Measurements from ENCODE around the gene EDRF1.
"Not testable (repeated sequence)": the region's sequence is repeated elsewhere in the genome, so short reads cannot be mapped to it uniquely, and the experiment has no call there.

EDRF1 gene

GRCh38 chr10:125719173-125720001 lies at the start of gene EDRF1:
Gene EDRF1 (plus strand): TSS chr10:125719709. CDS start chr10:125719808, 99 bp downstream.
- peak; percentile 99 for DNase-seq

- DNase-seq = no peak
These were observed 46.6 kb upstream of the EDRF1 start for GRCh38 chr10:125672884-125673283.

- DNase-seq = no peak
These were observed 40.1 kb upstream of the EDRF1 start for GRCh38 chr10:125679436-125679835.

- no peak for DNase-seq
These were observed 36.4 kb upstream of the EDRF1 start, which contains the start of gene TEX36 for GRCh38 chr10:125683063-125683462. Gene TEX36 (minus strand): TSS chr10:125683163. CDS start chr10:125682989, 174 bp downstream.

- DNase-seq = no peak
These were observed 35.7 kb upstream of the EDRF1 start for GRCh38 chr10:125683821-125684220.

GRCh38 chr10:125684581-125684980 lies 34.9 kb upstream of the EDRF1 start:
- DNase-seq = no peak

GRCh38 chr10:125687507-125688185 lies 31.9 kb upstream of the EDRF1 start:
- DNase-seq = no peak

GRCh38 chr10:125689955-125690569 lies 29.4 kb upstream of the EDRF1 start:
- no peak for DNase-seq

- no peak for DNase-seq
These were observed 28.1 kb upstream of the EDRF1 start for GRCh38 chr10:125691160-125691981.

- no peak for DNase-seq
These were observed 27.3 kb upstream of the EDRF1 start for GRCh38 chr10:125692196-125692595.

- no peak for DNase-seq
These were observed 26.6 kb upstream of the EDRF1 start for GRCh38 chr10:125692601-125693523.

- DNase-seq = no peak
These were observed 26.0 kb upstream of the EDRF1 start for GRCh38 chr10:125693524-125693847.

- no peak for DNase-seq
These were observed 24.6 kb upstream of the EDRF1 start for GRCh38 chr10:125694883-125695282.

GRCh38 chr10:125696884-125697283 lies 22.6 kb upstream of the EDRF1 start:
- not testable (repeated sequence) for DNase-seq

GRCh38 chr10:125698481-125698998 lies 21.0 kb upstream of the EDRF1 start:
- no peak for DNase-seq

GRCh38 chr10:125699562-125700143 lies 19.9 kb upstream of the EDRF1 start:
- no peak for DNase-seq

- DNase-seq = no peak
These were observed 19.1 kb upstream of the EDRF1 start for GRCh38 chr10:125700355-125700911.

GRCh38 chr10:125707541-125708468 lies 11.7 kb upstream of the EDRF1 start:
- no peak for DNase-seq

GRCh38 chr10:125708971-125709503 lies 10.5 kb upstream of the EDRF1 start:
- DNase-seq = no peak

All from stimulated activated CD4-positive, alpha-beta T cell treated with anti-CD3 and anti-CD28 coated beads, Interleukin-1b, Interleukin-23, amount 100 ng/mL, for 48 hours (primary cell).